Right lobe of liver (tissue), 4 donors: ENCODE data around the gene STMN3.

Source experiments
- POLR2A ChIP-seq: fragments of 450-650 bp; IDR thresholded peaks from one replicate; pipeline ENCODE4 v1.6.1; 2017; ENCODE audit warnings: antibody characterized with exemption, mild to moderate bottlenecking
- TF ChIP-seq, protein P1 (sequence below), 4 donors: fragments of 200-600 bp in 3 of 4; fragments of 450-650 bp in 1 of 4; IDR thresholded peaks; one replicate each; pipeline versions ENCODE4 v1.5.1 to v1.8.0; 2016 to 2022; ENCODE audit warnings: antibody characterized with exemption in 4 of 4, mild to moderate bottlenecking in 2 of 4
- donor health status: DM: no; HTN: no; CAD: no.
- donor health status: DM: no; HTN: no; CAD: no.
- donor health status: DM: no; HTN: yes; CAD: no.

DNA sequence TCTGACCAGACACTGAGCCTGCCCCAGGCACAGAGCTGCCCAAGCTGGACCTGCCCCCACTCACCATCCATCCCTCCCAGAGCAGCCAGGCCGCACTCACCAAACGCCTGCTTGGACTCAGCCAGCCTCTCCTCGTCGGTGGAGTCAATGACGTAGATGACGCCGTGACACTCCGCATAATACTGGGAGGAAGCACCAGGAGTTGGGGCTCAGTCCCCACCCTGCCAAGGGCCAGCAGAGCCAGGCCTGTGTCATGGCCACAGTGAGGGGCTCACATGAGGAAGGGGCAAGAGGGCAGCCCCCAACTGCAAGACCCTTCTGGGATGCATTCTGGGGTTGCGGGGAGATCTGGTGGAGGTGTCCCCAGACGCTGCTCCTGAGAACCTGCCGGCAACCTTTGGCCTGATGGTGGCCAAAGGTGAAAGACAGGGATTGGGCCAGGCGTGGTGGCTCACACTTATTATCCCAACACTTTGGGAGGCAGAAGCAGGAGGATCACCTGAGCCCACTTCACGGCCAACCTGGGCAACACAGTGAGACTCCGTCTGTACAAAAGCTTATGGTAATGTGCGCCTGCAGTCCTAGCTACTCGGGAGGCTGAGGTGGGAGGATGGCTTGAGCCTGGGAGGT is 48.9 kb upstream of the STMN3 start:
- TF ChIP-seq, protein P1, sequence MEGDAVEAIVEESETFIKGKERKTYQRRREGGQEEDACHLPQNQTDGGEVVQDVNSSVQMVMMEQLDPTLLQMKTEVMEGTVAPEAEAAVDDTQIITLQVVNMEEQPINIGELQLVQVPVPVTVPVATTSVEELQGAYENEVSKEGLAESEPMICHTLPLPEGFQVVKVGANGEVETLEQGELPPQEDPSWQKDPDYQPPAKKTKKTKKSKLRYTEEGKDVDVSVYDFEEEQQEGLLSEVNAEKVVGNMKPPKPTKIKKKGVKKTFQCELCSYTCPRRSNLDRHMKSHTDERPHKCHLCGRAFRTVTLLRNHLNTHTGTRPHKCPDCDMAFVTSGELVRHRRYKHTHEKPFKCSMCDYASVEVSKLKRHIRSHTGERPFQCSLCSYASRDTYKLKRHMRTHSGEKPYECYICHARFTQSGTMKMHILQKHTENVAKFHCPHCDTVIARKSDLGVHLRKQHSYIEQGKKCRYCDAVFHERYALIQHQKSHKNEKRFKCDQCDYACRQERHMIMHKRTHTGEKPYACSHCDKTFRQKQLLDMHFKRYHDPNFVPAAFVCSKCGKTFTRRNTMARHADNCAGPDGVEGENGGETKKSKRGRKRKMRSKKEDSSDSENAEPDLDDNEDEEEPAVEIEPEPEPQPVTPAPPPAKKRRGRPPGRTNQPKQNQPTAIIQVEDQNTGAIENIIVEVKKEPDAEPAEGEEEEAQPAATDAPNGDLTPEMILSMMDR (IDR thresholded peaks at IDR 0.05) = no peak
- TF ChIP-seq POLR2A = no peak
